HG02870 (cell line): ENCODE measurements around the gene C20orf96.

Source experiments
- ATAC-seq: cut with Tn5 transposase; IDR thresholded peaks from one replicate; pipeline ENCODE4 v1.9.1; 2021; ENCODE audit warnings: mild to moderate bottlenecking, moderate library complexity; ENCODE audit not compliant: unreplicated experiment

The C20orf96 gene

GRCh38 chr20:312067-312466, 21.5 kb upstream of the C20orf96 start:
- ATAC-seq: no peak

- ATAC-seq: no peak
These were observed 21.1 kb upstream of the C20orf96 start for GRCh38 chr20:311609-312008.

- ATAC-seq: no peak
These were observed 20.1 kb upstream of the C20orf96 start for GRCh38 chr20:310645-311044.

- peak; percentile 100 for ATAC-seq
These were observed 19.5 kb upstream of the C20orf96 start for GRCh38 chr20:309841-310644.

GRCh38 chr20:309306-309840, 18.8 kb upstream of the C20orf96 start:
- ATAC-seq: no peak

- ATAC-seq: no peak
These were observed 18.0 kb upstream of the C20orf96 start for GRCh38 chr20:308427-309038.

- ATAC-seq: no peak
These were observed 15.2 kb upstream of the C20orf96 start for GRCh38 chr20:305745-306144.

GRCh38 chr20:301886-302848, 11.6 kb upstream of the C20orf96 start:
- ATAC-seq: no peak

GRCh38 chr20:300345-300990, 9.9 kb upstream of the C20orf96 start:
- no peak for ATAC-seq

GRCh38 chr20:298776-299391, 8.3 kb upstream of the C20orf96 start:
- ATAC-seq: no peak

GRCh38 chr20:297925-298775, 7.6 kb upstream of the C20orf96 start:
- ATAC-seq: peak; percentile 19

- peak; percentile 66 for ATAC-seq
These were observed 6.8 kb upstream of the C20orf96 start, which contains the start of gene ZCCHC3 for GRCh38 chr20:297098-297924. Gene ZCCHC3, plus strand, starts transcription at chr20:297570. Its CDS starts 17 bp downstream, at chr20:297587.

- ATAC-seq: no peak
These were observed 5.3 kb upstream of the C20orf96 start for GRCh38 chr20:295804-296203.

GRCh38 chr20:294602-295001, 4.1 kb upstream of the C20orf96 start:
- ATAC-seq: no peak

- ATAC-seq: no peak
These were observed 862 bp downstream of the C20orf96 start for GRCh38 chr20:289693-290083.

GRCh38 chr20:288956-289692, 1.4 kb downstream of the C20orf96 start:
- ATAC-seq: no peak

- no peak for ATAC-seq
These were observed 4.0 kb downstream of the C20orf96 start for GRCh38 chr20:286508-286907.

GRCh38 chr20:284172-284571, 6.4 kb downstream of the C20orf96 start:
- no peak for ATAC-seq
